GM13976 (cell line): ENCODE measurements around the gene STXBP6.

Experiments used
- DNase-seq: peaks from one replicate; pipeline ENCODE4 v3.0.0; 2012; ENCODE audit warnings: low spot score
- CTCF ChIP-seq: IDR thresholded peaks from 2 replicates; pipeline ENCODE4 v1.5.1; 2012; ENCODE audit warnings: borderline replicate concordance, mild to moderate bottlenecking; ENCODE audit not compliant: insufficient read depth; ENCODE audit errors: extremely low read depth, missing control alignments, control extremely low read depth
- in situ Hi-C: fragments of 300-500 bp; cut with MboI; formaldehyde crosslinking; loops from one replicate; pipeline ENCODE4 v1.12.0; 2022; ENCODE audit warnings: low sequenced_read_pairs, mixed read lengths, inconsistent platforms; ENCODE audit not compliant: unreplicated experiment

The STXBP6 gene

GRCh38 chr14:24853446-24853845 lies 196.5 kb downstream of the STXBP6 start:
- TF ChIP-seq CTCF = no peak
- in situ Hi-C loops = no loop called here
- no peak for DNase-seq

GRCh38 chr14:24852312-24853060 lies 197.5 kb downstream of the STXBP6 start:
- no peak for DNase-seq
- no peak for TF ChIP-seq CTCF
- in situ Hi-C loops = no loop called here

- in situ Hi-C loops = no loop called here
- DNase-seq = no peak
- no peak for TF ChIP-seq CTCF
Measured at GRCh38 chr14:24851837-24852236, 198.1 kb downstream of the STXBP6 start.

GRCh38 chr14:24851406-24851805 lies 198.5 kb downstream of the STXBP6 start:
- TF ChIP-seq CTCF = no peak
- in situ Hi-C loops = no loop called here
- no peak for DNase-seq

GRCh38 chr14:24850072-24850471 lies 199.9 kb downstream of the STXBP6 start:
- TF ChIP-seq CTCF = no peak
- in situ Hi-C loops = no loop called here
- DNase-seq = no peak

- no peak for TF ChIP-seq CTCF
- DNase-seq = no peak
- in situ Hi-C loops = no loop called here
Measured at GRCh38 chr14:24849471-24849870, 200.5 kb downstream of the STXBP6 start.
